Epidermal melanocyte (primary cell): ENCODE results near the gene HSD17B10.
"Not testable (repeated sequence)": the region's sequence is repeated elsewhere in the genome, so short reads cannot be mapped to it uniquely, and the experiment has no call there.

Experiments used
- DNase-seq: peaks from one replicate; pipeline ENCODE4 v3.0.0; 2011; ENCODE audit warnings: low spot score; ENCODE audit not compliant: insufficient read length

HSD17B10 gene

DNA sequence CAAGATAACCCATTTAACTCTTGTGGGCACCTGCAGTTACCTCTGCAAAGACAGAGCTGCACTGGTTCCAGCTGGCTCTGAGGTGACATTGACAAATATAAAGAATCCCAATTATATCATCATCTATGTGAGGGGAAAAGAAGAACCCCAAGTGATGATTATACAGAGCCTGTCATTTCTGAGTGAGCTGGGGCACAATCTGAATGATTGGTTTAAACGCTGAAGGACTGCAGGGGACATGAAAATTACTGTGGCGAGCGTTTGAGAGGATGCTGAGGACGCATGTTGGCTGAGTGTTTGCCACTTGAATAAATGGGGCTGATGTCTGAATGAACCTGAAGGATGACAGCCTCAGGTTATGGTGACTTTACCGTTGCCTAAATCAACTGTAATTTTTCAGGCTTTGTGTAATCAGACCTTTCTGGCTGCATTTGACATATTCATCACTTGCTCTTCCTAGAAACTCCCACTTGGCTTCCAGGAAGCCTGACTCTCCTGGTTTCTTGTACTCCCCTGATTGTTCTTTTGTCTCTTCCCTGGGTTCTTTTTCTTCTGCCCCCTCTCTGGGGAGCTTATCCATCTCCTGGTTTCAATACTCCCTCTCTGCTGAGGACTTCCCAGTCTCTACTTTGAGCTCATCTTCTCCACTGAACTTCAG is 4.1 kb upstream of the HSD17B10 start:
- DNase-seq = no peak

DNA sequence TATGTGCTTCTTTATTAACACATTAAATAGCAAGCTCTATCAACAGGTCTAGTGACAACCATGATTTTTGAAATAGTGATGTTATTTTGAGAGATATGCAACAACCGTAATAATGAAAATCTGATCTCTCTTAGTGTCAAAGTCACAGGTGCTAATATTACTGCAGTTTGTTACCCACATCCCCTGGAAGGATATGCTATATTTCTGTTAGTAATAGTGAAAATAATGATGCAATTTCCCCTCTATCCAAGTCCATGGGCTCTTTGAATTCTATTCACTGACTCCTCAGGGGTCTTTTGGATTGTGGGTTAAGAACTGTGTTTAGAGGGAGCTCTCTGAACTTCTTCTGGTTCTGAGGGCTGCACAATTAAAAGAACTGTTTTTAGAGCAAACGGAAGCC is 3.0 kb upstream of the HSD17B10 start:
- DNase-seq = no peak

GRCh38 chrX:53435997-53436396 is 1.8 kb upstream of the HSD17B10 start:
- no peak for DNase-seq

DNA sequence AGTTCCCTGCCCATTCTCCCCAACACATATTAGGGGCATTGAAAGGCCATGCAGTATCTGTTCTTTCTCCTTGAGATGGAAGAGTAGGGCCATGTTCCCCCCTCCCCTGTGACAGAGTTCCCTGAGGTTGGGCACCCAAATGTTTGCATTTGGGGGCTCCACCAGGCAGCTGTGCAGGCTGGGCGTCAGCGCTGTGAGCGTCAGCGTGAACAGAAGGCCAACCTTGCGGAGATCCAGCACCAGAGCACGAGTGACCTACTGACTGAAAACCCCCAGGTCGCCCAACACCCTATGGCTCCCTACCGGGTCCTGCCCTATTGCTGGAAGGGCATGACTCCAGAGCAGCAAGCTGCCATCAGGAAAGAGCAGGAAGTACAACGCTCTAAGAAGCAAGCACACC is 3.9 kb downstream of the HSD17B10 start:
- no peak for DNase-seq

- no peak for DNase-seq
Measured at GRCh38 chrX:53429755-53430154, 4.4 kb downstream of the HSD17B10 start.

- no peak for DNase-seq
Measured at GRCh38 chrX:53422861-53423306, 11.3 kb downstream of the HSD17B10 start, which contains the start of gene RIBC1. RIBC1 (plus strand) TSS chrX:53422873; CDS start chrX:53426277, 3,404 bp downstream.

- peak; percentile 85 for DNase-seq
Measured at GRCh38 chrX:53422086-53422860, 11.9 kb downstream of the HSD17B10 start, which contains the start of gene SMC1A. SMC1A (minus strand) TSS chrX:53422654; CDS start chrX:53422600, 54 bp downstream.

DNA sequence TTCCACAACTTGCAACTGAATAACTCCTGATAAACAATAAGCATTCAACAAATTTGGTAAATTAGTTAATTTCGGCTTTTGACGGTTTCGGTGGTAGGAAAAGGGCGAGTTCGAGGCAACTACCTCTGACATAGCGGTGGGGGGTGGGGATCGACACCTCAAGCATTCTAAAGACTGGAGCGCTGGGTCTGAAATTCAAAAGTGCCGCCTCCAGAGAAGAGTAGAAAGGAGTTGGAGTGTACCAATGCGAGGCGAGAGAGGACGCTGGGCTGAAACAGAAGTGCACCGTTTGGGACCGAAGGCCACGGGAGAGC is 12.4 kb downstream of the HSD17B10 start:
- DNase-seq = no peak

GRCh38 chrX:53421125-53421524 is 13.0 kb downstream of the HSD17B10 start:
- DNase-seq = no peak

GRCh38 chrX:53420351-53420750 is 13.8 kb downstream of the HSD17B10 start:
- not testable (repeated sequence) for DNase-seq

DNA sequence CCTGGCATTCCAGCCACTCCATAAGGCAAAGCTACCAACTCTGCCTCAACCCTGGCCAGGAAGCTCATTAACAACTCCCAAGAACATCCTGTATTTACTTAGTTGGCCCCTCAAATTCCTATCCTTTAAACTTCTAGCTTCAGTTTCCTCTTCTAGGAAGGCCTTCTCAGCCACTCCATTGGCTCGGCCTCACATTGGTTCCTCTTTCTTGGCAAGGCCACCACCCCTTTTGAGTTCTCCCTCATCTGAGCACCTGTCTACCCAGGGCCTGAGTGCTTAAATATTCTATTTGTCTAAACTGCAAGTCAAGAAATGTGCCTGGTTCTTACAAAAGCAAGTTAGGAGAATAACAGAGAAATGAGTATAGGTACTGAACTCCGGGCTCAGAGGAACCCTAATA is 21.7 kb downstream of the HSD17B10 start:
- DNase-seq = no peak

GRCh38 chrX:53403535-53403934 is 30.6 kb downstream of the HSD17B10 start:
- DNase-seq = no peak

DNA sequence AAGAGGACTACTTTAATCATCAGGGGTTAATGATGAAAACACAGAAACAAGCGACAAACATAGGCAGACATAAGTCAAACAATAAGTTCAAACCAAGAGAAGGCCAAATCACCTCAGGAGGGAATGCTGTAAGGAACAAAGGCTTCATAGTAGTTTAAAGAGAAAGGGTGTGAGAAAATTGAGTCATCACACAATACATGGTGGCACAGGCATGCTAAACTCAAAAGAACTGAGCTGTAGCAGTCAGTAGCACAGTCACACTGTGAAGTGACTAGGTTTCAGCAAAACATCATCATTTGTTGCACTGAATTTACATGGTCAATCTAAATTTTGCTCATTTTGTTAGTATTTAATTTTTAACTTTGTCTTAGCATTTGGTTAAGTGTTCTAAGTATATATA is 36.0 kb downstream of the HSD17B10 start:
- DNase-seq = no peak

GRCh38 chrX:53395605-53396298 is 38.4 kb downstream of the HSD17B10 start:
- no peak for DNase-seq

- no peak for DNase-seq
Measured at GRCh38 chrX:53383376-53384076, 50.6 kb downstream of the HSD17B10 start.
